Fibroblast of mammary gland (primary cell): Measurements from ENCODE around the gene G3BP2.

ENCODE experiments used
- DNase-seq: peaks from one replicate; pipeline ENCODE4 v3.0.0-alpha.2; 2010; ENCODE audit warnings: low read depth
- H3K4me3 ChIP-seq: 2 replicates; pipeline ENCODE4 v1.5.1; 2011; ENCODE audit warnings: low read depth, mild to moderate bottlenecking, low read length, moderate library complexity; ENCODE audit not compliant: control insufficient read depth
- CTCF ChIP-seq: conservative IDR thresholded peaks from 2 replicates; pipeline ENCODE4 v1.5.1; 2011; ENCODE audit warnings: low read depth, low read length, inconsistent platforms; ENCODE audit not compliant: control insufficient read depth, insufficient read depth

Gene G3BP2

GRCh38 chr4:75683482-75684155, 10.4 kb upstream of the G3BP2 start:
- TF ChIP-seq CTCF = no peak
- no peak overlapping the region for H3K4me3 ChIP-seq
- no peak for DNase-seq

GRCh38 chr4:75679876-75680575, 6.8 kb upstream of the G3BP2 start:
- no peak for DNase-seq
- no peak overlapping the region for H3K4me3 ChIP-seq
- no peak for TF ChIP-seq CTCF

- H3K4me3 ChIP-seq = no peak overlapping the region
- TF ChIP-seq CTCF = no peak
- peak; percentile 15 for DNase-seq
Measured at GRCh38 chr4:75678965-75679364, 5.8 kb upstream of the G3BP2 start.

- TF ChIP-seq CTCF = no peak
- H3K4me3 ChIP-seq = no peak overlapping the region
- DNase-seq = no peak
Measured at GRCh38 chr4:75678473-75678872, 5.3 kb upstream of the G3BP2 start.

- no peak for DNase-seq
- no peak overlapping the region for H3K4me3 ChIP-seq
- TF ChIP-seq CTCF = no peak
Measured at GRCh38 chr4:75675004-75675531, 1.9 kb upstream of the G3BP2 start.

- TF ChIP-seq CTCF = no peak
- DNase-seq = no peak
- H3K4me3 ChIP-seq = peak overlapping the region; percentile 94
Measured at GRCh38 chr4:75673959-75674328, 733 bp upstream of the G3BP2 start.
